Embryonic facial prominence (tissue), 1 donor: Measurements from ENCODE around the gene HIP1R.
"Not testable (repeated sequence)": the region's sequence is repeated elsewhere in the genome, so short reads cannot be mapped to it uniquely, and the experiment has no call there.

Experiments used
- DNase-seq: peaks from one replicate; pipeline ENCODE4 v3.0.0-alpha.2; 2016; ENCODE audit errors: extremely low spot score

Gene HIP1R

GRCh38 chr12:122892724-122893123, 57.5 kb downstream of the HIP1R start:
- not testable (repeated sequence) for DNase-seq

GRCh38 chr12:122893208-122894153, 58.2 kb downstream of the HIP1R start:
- no peak for DNase-seq

GRCh38 chr12:122894193-122895121, 59.2 kb downstream of the HIP1R start:
- DNase-seq: no peak

GRCh38 chr12:122895320-122895703, 60.1 kb downstream of the HIP1R start:
- no peak for DNase-seq

- DNase-seq: peak; percentile 81
Measured at GRCh38 chr12:122895704-122896636, 60.7 kb downstream of the HIP1R start, which contains the start of gene VPS37B. TSS of gene VPS37B (minus strand) at chr12:122896124. CDS start at chr12:122896062, 62 bp downstream.

- no peak for DNase-seq
Measured at GRCh38 chr12:122896662-122897061, 61.4 kb downstream of the HIP1R start.

- DNase-seq: no peak
Measured at GRCh38 chr12:122899887-122900286, 64.6 kb downstream of the HIP1R start.

GRCh38 chr12:122902854-122903692, 67.8 kb downstream of the HIP1R start:
- DNase-seq: no peak

GRCh38 chr12:122903693-122904034, 68.4 kb downstream of the HIP1R start:
- no peak for DNase-seq

- not testable (repeated sequence) for DNase-seq
Measured at GRCh38 chr12:122905258-122905657, 70.0 kb downstream of the HIP1R start.

- no peak for DNase-seq
Measured at GRCh38 chr12:122908915-122909314, 73.7 kb downstream of the HIP1R start.

- no peak for DNase-seq
Measured at GRCh38 chr12:122909442-122910288, 74.4 kb downstream of the HIP1R start.
